Astrocyte of the spinal cord (primary cell): ENCODE data around the gene PRICKLE2.
A peak's percentile ranks its signal among the peaks of the same experiment; 100 is the strongest.

Experiments used
- DNase-seq: peaks from one replicate; pipeline ENCODE4 v3.0.0; 2011; ENCODE audit warnings: low read depth, low spot score
- H3K4me3 ChIP-seq: 2 replicates; pipeline ENCODE4 v1.5.1; 2011; ENCODE audit warnings: low read depth, mild to moderate bottlenecking, low read length, moderate library complexity
- in situ Hi-C: cut with HindIII; loops from 2 replicates; pipeline ENCODE4 v1.10.0; 2017; ENCODE audit warnings: low sequenced_read_pairs
- TF ChIP-seq, protein P1 (sequence below): IDR thresholded peaks from 2 replicates; pipeline ENCODE4 v1.5.1; 2012; ENCODE audit warnings: low read depth, mild to moderate bottlenecking, low read length, inconsistent platforms

PRICKLE2 gene

DNA sequence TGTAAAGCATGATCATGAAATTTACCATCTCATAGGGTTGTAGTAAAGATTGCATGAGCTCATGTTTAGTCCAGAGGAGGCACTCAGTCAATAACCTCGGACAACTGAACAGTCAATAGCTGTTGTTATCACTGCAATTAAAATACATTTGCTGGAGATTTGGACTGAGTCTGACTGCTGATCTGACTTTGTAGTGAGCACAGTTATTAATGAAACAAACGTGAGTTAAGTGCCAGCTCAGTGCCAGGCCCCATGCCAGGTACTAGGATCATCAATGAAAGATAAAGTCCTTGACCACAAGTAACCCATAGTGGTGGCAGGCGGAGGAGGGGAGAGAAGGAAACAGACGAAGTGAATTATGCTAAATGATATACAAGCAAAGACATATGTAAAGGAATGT is 43.7 kb upstream of the PRICKLE2 start:
- TF ChIP-seq, protein P1, sequence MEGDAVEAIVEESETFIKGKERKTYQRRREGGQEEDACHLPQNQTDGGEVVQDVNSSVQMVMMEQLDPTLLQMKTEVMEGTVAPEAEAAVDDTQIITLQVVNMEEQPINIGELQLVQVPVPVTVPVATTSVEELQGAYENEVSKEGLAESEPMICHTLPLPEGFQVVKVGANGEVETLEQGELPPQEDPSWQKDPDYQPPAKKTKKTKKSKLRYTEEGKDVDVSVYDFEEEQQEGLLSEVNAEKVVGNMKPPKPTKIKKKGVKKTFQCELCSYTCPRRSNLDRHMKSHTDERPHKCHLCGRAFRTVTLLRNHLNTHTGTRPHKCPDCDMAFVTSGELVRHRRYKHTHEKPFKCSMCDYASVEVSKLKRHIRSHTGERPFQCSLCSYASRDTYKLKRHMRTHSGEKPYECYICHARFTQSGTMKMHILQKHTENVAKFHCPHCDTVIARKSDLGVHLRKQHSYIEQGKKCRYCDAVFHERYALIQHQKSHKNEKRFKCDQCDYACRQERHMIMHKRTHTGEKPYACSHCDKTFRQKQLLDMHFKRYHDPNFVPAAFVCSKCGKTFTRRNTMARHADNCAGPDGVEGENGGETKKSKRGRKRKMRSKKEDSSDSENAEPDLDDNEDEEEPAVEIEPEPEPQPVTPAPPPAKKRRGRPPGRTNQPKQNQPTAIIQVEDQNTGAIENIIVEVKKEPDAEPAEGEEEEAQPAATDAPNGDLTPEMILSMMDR = no peak
- in situ Hi-C loops = no loop called here
- no peak overlapping the region for H3K4me3 ChIP-seq
- no peak for DNase-seq

DNA sequence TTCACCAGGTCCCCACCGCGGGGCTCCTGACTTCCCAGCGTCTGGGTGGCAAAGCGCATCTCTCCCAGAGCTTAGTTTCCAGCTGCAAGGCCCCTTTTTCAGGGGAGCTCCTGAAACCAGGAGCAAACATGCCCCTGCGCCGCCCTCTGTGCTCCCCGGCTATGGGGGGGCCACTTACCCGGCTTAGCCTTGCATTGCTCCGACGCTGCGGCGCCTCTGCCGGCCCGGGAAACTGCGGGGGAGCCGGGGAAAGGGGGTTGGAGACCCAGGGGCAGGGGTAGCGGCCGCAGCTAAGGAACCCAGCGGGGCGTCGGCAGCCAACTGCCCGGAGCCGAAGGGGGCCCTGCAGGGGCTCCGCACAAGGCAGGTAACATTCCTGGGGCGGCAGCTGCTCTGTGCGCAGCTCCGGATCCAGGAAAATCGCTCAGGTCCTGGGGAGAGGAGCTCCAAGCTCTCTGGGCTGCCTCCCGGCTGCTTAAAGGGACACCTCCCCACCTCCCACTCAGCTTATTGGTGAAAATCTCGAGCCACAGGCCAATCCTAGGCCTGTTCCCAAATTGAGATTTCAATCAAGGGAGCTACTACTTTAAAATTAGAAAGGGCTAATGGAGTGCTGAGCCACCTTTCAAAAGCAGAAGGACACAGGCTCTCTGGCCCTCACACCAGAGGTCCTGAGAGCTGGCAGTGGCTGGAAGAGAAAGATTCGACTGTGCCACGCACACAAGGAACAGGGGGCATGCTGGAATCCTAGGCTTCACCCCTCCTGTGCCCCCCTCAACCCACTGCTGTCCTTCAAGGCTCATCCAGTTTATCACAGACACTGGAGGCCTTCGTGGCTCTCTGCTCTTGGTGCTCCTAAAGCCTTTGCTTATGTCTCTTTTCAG is 42.7 kb upstream of the PRICKLE2 start:
- TF ChIP-seq, protein P1 = no peak
- peak; percentile 73 for DNase-seq
- H3K4me3 ChIP-seq = peak overlapping the region; percentile 77
- in situ Hi-C loops = no loop called here

DNA sequence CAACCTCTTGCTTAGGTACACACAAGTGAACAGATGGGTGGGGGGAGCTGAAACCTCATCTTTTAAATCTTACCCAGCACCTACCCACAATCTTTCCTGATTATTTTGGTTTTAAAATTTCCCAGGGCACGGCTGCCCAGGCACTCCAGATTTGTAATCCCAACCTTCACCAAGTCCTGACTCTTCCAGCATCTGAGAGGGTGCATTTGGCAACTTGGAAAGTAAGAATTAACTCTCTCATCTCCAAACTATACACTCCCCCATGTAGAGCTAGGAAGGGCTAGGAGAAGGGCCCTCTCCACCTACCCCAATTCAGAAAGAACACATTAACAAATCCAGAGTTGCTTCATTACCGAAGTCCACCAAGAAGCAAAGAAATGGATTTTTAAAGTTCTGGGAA is 41.7 kb upstream of the PRICKLE2 start:
- in situ Hi-C loops = no loop called here
- H3K4me3 ChIP-seq = peak overlapping the region; percentile 77
- no peak for DNase-seq
- TF ChIP-seq, protein P1 = no peak

DNA sequence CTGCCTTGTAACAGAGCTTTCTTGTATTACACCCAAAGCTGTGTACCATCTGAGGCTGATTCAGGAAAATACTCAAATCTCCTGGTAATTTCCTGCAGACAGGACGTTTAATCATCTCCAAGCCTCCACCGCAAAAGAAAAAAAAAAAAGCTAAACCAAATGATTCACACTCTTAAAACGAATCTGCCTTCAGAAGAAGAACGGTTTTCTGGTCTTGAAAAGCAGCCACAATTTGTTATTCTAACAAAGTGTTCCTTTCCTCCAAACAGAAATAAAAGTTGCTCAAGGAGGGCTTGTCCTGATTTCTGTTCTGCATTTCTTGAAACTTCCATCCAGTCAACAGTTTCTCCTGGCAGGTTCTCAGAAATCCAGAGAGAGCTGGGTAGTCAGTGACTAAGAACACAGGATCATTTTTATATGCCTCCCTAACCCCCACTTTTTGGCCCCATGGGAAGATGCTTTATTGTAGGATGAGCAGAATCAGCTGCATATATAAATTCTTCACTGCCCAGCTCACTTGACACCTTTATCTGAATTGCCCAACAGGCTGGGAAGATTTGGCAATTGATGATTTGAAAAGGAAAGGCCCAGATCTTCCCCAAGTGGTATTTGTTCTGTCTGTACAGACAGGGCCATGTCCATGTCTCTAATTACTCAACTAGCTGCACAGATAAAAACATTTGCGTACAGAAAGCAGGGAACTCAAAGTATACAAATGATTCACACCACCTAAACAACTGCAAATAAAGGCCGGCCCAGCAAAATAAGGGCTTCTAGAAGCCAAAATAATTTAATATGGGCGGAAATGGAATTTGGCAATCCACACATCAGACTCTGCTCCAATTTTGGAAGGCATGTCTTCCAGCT is 41.0 kb upstream of the PRICKLE2 start:
- DNase-seq = peak; percentile 97
- TF ChIP-seq, protein P1 = no peak
- H3K4me3 ChIP-seq = peak overlapping the region; percentile 77
- in situ Hi-C loops = no loop called here

DNA sequence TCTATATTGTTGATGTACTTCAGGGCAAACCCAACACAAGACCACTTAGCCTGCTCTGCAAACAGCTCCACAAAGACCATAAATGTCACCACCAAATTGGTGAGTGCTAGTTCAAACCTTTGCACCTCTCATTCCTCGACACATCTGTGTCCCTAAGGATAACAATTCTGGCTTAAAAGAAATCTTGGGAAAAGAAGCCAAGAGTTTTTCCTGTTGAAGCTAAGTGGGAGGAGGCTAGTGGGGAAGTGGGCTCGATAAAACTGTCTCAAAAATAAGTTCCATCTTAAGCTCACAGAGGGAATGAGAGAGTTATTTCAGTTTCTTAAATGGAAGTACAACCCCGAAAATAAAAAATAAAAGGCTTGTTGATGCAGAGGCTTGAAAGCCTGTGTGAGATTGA is 40.4 kb upstream of the PRICKLE2 start:
- H3K4me3 ChIP-seq = peak overlapping the region; percentile 30
- TF ChIP-seq, protein P1 = no peak
- DNase-seq = no peak
- in situ Hi-C loops = no loop called here

DNA sequence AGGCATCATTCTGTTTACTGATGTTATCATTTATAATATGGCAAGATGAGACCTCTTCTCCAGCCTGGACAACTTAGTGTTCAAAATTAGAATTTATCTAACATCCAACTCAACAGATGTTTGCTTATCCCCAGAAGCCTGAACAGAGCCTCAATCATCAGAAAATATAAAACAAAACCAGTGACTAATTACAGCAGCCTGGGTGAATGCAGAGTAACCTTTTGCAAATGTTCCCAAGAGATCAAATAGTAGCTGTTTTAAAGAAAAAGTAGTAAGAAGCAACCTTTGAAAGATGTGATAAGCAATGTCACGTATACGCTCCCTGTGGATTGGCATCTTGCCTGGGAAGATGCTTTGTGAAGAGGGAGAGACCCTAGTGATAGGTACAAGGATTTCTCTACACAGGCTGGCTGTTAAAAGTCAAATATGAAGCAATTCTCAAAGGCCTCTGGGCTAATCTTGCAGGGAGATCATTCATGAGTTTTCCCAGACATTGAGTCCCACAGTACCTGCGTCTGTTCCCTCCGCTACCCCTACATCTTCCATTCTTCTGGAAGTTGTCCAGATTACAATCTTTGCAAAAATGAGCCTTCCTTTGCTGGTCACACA is 39.3 kb upstream of the PRICKLE2 start:
- TF ChIP-seq, protein P1 = no peak
- peak; percentile 20 for DNase-seq
- in situ Hi-C loops = no loop called here
- no peak overlapping the region for H3K4me3 ChIP-seq
